NCI-H748 (cell line): ENCODE results near the gene CADPS2.
"Not testable (repeated sequence)": the region's sequence is repeated elsewhere in the genome, so short reads cannot be mapped to it uniquely, and the experiment has no call there.

Experiments
- DNase-seq: peaks from one replicate; lab custom pipeline; 2025; ENCODE audit not compliant: unreplicated experiment; lab: John Stamatoyannopoulos, UW

CADPS2 gene

DNA sequence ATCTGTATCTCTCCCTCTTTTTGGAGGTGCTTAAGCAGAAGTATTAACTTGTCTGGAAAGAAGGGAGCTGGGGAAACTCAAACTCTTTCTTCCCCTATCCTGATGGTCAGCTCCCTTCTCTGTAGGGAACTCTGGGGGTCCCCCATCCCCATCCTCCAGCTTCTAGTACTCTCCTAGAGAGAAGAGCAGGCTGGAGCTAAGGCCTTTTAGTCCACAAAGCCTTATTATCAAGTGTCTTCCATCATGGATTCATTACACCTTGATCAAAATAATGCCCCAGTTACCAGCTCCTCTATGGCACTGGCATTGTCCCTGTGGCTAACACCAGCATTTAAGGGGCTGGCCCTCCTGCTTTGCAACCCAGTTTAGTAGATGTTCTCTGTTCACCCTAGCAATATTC, 35.7 kb downstream of the CADPS2 start:
- DNase-seq: no peak

- no peak for DNase-seq
Observed at GRCh38 chr7:122849957-122850328, 36.3 kb downstream of the CADPS2 start.

- no peak for DNase-seq
Observed at GRCh38 chr7:122849322-122849956, 36.8 kb downstream of the CADPS2 start.

- no peak for DNase-seq
Observed at GRCh38 chr7:122847871-122848473, 38.3 kb downstream of the CADPS2 start.

- DNase-seq: no peak
Observed at GRCh38 chr7:122846591-122846990, 39.7 kb downstream of the CADPS2 start.

DNA sequence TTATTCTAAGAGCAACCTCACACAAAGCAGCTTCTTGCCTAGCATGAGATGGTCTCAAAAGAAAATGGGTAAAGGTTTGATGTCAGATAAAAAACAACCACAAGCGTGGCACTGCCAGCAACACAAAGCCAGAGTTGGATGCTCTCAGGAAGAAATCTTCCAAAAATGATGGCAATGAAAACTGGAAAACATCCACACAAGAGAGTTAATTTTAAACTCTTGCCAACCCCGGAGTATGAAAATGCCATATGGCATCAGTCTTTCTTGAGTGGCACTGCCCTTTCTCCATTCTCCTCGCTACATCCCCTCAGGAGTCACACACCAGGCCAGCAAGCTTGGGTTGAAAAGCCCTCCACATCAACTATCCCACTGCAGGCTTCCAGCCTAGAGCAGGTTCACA, 41.0 kb downstream of the CADPS2 start:
- DNase-seq: no peak

DNA sequence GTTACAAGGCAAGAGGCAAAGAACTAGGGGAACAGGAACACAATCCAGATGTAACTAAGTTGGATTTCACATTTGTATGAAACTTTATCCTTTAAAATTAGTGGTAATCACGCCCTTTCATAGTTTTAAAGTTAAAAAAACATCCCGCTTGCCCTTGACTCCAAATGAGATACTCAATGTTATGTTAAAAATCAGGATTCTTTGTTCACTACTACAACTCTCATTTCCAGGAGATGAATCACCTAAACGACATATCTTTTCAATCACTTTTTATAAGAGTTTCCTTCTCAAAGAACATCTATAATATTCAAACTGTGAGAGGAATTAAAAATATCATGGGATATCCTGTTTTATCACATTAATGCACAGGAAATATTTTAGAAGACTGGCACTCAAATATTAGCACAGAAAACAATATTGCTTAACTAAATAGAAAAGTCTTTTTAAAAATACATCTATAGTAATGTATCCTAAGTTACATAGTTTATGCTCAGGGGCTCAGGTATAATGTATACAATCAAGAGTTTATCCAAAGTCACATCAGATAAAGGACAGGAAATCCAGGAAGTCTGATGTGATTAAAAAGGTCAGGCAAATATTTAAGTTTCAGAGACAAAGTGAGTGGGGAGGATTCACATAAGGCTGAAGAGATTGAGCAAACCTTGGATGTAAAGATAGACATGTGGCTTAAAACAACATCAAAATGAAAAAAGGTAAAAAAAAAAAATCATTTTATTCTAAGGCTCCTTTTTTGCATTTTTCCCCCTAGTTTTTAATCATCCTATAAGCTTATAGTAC, 41.9 kb downstream of the CADPS2 start:
- peak; percentile 22 for DNase-seq

- no peak for DNase-seq
Observed at GRCh38 chr7:122842971-122843370, 43.3 kb downstream of the CADPS2 start.

GRCh38 chr7:122836286-122836685, 50.0 kb downstream of the CADPS2 start:
- DNase-seq: not testable (repeated sequence)

DNA sequence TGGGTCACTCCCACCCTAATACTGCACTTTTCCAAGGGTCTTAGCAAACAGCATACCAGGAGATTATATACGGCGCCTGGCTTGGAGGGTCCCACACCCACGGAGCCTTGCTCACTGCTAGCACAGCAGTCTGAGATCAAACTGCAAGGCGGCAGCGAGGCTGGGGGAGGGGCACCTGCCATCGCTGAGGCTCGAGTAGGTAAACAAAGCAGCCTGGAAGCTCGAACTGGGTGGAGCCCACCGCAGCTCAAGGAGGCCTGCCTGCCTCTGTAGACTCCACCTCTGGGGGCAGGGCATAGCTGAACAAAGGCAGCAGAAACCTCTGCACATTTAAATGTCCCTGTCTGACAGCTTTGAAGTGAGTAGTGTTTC, 51.7 kb downstream of the CADPS2 start:
- DNase-seq: peak; percentile 47

DNA sequence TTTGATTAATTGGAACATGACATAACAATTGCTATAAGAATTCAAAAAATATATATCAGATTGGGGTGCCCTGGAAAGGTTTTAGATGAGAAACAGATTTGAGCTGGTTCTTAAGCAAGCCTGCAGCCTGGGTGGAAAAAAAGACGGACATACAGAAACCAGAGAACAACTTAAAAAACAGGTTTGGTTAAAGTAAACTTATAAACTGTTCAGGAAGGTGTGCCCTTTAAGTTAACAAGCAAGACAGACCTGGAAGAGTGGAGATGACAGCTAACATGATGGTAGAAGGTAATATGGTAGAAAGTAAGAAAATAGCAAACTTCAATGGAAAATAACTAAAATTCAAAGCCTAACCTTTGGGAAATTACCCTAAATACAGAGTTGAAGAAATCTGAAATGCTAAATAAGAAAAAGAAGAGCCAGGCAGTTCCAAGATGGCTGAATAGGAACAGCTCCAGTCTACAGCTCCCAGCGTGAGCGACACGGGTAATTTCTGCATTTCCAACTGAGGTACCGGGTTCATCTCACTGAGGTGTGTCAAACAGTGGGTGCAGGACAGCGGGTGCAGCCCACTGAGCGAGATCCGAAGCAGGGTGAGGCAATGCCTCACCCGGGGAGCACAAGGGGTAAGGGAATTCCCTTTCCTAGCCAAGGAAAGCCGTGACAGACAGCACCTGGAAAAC, 52.2 kb downstream of the CADPS2 start:
- no peak for DNase-seq

- DNase-seq: no peak
Observed at GRCh38 chr7:122831436-122831835, 54.8 kb downstream of the CADPS2 start.

- no peak for DNase-seq
Observed at GRCh38 chr7:122829962-122830361, 56.3 kb downstream of the CADPS2 start.

GRCh38 chr7:122827763-122828162, 58.5 kb downstream of the CADPS2 start:
- no peak for DNase-seq

DNA sequence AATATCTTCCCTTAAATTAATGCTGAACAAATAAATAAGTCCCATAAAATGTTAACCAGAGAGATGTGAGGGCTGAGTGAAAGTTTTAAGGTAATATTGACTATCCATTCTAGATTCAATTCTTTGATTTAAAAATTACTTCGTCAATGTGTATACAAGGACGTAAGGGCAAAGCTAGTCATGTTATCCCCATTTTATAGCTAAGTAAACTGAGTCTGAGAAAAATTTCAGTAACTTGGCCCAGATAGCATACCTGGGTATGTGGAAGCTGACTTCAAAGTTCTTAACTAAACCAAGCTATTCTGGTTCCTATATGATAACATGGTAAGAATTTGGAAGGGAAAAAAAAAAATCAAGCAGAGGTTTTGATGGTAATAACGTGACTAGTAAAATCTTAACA, 72.4 kb downstream of the CADPS2 start:
- no peak for DNase-seq

DNA sequence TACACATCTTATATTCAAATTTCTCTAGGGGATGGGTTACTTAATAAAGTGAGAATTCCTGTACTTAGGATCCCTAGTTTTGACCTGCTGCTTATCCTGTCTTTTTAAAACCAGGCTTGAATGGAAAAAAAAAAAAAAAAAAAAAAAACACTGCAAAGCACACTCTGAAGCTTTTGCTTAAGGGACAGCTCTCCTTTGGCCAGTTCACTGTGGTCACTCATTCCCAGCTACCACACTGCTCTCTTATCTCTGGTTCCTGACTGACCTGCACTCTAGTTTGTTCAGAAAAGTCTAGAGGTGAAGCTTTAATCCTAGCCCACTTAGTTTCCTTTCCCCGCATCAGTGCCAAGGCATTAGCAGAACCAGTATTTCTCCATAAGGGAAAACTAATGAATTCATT, 82.4 kb downstream of the CADPS2 start:
- no peak for DNase-seq

GRCh38 chr7:122803323-122803722, 82.9 kb downstream of the CADPS2 start:
- DNase-seq: peak; percentile 56

GRCh38 chr7:122802301-122802751, 83.9 kb downstream of the CADPS2 start:
- peak; percentile 15 for DNase-seq

DNA sequence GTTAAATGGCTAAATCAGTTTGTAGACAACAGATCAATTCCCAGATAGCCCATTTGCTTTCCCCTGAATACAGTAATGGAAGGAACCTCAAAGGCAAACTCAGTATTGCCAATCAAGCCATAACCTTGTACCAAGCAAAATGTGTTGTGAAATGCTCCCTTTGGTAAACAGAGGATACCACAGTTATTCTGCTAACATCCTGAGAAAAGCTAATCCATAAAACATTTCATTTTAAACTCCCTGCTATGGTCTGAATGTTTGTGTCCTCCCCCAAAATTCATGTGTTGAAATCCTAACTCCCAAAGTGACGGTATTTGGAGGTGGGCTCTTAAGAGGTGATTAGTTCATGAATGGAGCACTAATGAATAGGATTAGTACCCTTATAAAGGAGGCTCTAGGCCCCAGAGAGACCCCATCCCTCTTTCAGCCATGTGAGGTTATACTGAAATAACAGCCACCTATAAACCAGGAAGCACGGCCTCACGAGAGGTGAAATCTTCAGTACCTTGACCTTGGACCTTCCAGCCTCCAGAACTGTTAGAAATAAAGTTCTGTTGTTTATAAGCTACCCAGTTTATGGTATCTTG, 94.2 kb downstream of the CADPS2 start:
- DNase-seq: no peak

DNA sequence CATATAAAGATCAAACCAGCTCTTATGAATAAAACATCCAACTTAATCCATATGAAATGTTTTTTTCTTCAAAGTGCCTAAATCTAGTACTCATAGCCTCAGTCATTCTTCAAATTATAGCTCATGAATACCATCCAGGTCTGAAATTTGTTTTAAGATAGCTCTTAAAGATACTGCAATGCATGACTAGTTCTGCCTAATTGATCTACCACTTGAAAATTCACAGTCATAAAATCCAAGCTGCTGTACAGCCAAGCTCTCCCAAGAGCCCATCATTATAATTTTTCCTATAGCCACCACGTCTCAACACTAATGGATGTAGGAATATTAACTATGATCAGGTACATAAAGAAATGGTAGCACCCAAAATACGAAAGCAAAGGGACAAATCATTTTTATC, 95.7 kb downstream of the CADPS2 start:
- peak; percentile 43 for DNase-seq

DNA sequence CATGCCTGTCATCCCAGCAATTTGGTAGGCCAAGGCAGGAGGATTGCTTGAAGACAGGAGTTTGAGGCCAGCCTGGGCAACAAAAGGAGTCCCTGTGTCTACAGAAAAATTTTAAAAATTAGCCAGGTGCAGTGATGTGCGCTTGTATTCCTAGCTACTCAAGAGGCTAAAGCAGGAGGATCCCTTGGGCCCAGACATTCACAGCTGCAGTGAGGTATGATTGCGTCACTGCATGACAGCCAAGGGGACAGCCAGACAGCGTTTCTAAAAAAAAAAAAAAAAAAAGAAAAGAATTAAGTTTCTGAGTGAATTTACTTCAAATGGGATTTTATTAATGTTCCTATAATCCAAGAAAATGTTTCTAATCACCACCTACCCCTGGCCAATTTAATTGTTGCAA, 96.1 kb downstream of the CADPS2 start:
- no peak for DNase-seq
